Right cardiac atrium (tissue), 5 donors: ENCODE results near the gene CCDC167. TPM values are rescaled to one million over a fixed set of nuclear protein-coding genes. Genes with fewer than 3 reads are reported as not detected.
A peak's percentile ranks its signal among the peaks of the same experiment; 100 is the strongest.

Experiments used
- ATAC-seq, 2 donors: fragments of 200-7000 bp; cut with Tn5 transposase; one replicate each; pipeline versions ENCODE4 v1.8.0 to v1.9.1; 2020; ENCODE audit warnings: moderate library complexity in 2 of 2, mild to moderate bottlenecking in 1 of 2
- DNase-seq, 3 donors: peaks; one replicate each; pipeline ENCODE4 v3.0.0-alpha.2; 2020
- H3K27ac ChIP-seq: one replicate; pipeline ENCODE4 v1.5.1; 2013; ENCODE audit warnings: mild to moderate bottlenecking, low read length, control low read depth, moderate library complexity
- H3K27me3 ChIP-seq: one replicate; pipeline ENCODE4 v1.6.1; 2013; ENCODE audit not compliant: control insufficient read depth, insufficient read depth
- H3K4me1 ChIP-seq: one replicate; pipeline ENCODE4 v1.6.1; 2013; ENCODE audit warnings: low read length; ENCODE audit not compliant: control insufficient read depth, insufficient read depth
- H3K4me3 ChIP-seq: one replicate; pipeline ENCODE4 v1.5.1; 2013; ENCODE audit warnings: low read length, control low read depth
- H3K9me3 ChIP-seq: one replicate; pipeline ENCODE4 v1.6.1; 2013; ENCODE audit warnings: low read length; ENCODE audit not compliant: control insufficient read depth
- WGBS: extraction: QIAGEN DNeasy Blood & Tissue Kit; methylation state at CpG from one replicate; pipeline ENCODE4 v1.1.7; 2013; 5-methylcytosine and 5-hydroxymethylcytosine counted together
- intact Hi-C, 4 donors: fragments of 100-400 bp; cut with DNase I; formaldehyde crosslinking; loops; one replicate each; pipeline versions ENCODE4 v1.11.0 to v1.14.0; 2022 to 2023
- polyA plus RNA-seq: library from polyadenylated mRNA; stranded (reverse); fragments of 200-250 nt; gene quantifications from one replicate; pipeline ENCODE4 v1.2.3, GENCODE V29; 2013
- total RNA-seq, 4 donors: library from RNA; stranded (reverse); fragmentation: NEBNext Ultra II Directional; extraction: Animal tissue kit (Norgen Biotek cat#: 25700); gene quantifications; one replicate each; pipeline ENCODE4 v1.2.1, GENCODE V29; 2021
- donor health status: healthy with polysubstance abuse.
- donor health status: DM: no; HTN: yes; CAD: no.
- donor health status: DM: no; HTN: no; CAD: no.
- donor health status: DM: no; HTN: yes; CAD: no; lungs with severe emphysema.
- donor health status: DM: yes; HTN: yes; CAD: no.

Gene CCDC167
- total and polyA plus RNA-seq, 5 donors = 18.8 to 63.8 (median 21.2) TPM

DNA sequence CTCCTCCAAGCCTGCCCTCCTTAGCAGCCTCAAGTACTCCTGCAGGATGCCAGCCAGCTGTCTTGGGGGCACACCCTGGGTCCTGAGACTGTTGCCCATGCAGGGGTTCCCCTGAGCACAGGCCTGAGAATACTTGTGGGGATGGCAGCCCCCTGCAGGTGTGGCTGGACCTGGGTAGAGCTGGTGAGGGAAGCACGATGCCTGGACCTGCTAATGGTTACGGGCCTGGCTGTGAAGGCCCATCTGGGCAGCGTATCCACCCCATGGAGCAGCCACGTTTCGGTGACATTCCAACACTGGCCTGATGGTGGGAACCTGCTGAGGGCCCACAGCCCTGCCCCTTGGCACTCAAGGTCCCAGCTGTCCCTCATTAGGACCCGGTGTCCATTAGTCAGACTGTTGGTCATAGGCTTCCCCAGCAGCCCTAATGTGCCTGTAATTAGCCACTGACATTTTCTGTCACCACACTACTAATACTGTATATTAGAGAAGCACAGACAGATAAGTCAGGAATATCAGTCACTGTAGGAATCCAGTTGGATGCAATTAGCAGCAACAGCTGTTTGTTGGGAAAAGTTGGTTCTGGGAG is 20.3 kb downstream of the CCDC167 start:
- Histone ChIP-seq H3K4me3 (no peak overlapping the region), H3K27me3 (no peaks in the 10 kb centered on the region), H3K9me3 (no peaks in the 10 kb centered on the region), H3K4me1 (peaks cover 8% of the 10 kb centered on the region), H3K27ac (no peak overlapping the region)
- intact Hi-C loops = no loop called here
- ATAC-seq = no peak
- no peak for DNase-seq
- WGBS = 77% methylated on average over 6 of the region's 6 CpGs

DNA sequence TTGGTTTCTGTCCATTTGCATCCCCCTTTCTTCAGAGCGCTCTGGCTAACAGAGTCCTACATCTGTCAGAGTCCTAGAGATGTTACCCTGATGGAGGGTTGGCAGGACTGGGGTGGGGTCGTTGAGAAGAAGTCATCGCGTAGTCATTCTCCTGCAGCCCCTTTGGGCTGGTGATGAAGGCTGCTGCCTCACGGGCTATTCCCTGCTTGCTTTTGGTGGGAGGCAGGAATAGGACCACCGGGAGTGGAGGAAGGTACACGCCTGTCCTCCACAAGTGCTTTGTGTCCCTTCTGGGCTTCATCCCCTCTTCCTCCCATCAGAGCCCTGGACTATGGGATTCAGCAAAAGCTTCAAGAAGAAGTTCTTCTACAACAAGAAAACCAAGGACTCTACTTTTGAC is 20.9 kb downstream of the CCDC167 start:
- no peak overlapping the region for H3K27ac ChIP-seq
- H3K27me3 ChIP-seq = no peaks in the 10 kb centered on the region
- WGBS = 93% methylated on average over 7 of the region's 7 CpGs
- H3K4me1 ChIP-seq = peaks cover 8% of the 10 kb centered on the region
- intact Hi-C loops = no loop called here
- no peak for ATAC-seq
- H3K4me3 ChIP-seq = no peak overlapping the region
- H3K9me3 ChIP-seq = no peaks in the 10 kb centered on the region
- no peak for DNase-seq

DNA sequence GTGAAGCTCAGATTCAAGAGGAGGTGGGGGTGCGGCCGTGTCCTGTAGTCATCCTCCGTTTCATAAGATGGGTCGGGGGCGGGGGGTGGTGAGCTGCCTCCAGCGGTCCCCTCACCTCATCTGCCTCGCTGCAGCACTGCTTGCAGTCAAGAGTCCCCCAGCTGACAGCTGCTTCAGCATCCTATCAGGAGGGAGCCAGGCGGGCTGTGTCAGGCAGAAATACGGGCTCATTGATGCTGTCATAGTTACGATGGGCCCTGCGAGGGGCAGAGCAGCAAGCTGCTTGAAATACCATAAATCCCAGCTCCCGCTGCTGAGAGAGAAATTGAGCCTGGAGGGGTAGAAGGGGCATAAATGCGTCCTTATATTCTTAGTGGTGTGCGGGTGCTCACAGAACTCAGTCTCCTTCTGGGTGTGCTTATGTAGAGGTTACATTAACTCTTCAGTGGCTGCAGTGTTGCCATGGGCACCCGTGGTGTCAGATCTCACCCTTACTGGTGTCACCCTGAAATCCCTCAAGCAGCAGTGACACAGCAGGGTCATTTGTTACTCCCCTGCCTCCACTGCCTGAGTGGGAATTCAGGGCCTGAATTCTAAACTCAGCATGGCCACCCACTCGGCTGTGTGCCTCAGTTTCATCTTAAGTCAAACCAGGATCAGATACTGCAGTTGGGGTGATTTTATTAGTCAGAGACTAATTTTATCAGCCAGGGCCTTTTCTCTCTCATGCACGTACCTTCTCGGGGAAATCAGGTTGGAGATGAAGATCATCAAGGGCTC is 21.8 kb downstream of the CCDC167 start:
- WGBS = 87% methylated on average over 18 of the region's 18 CpGs
- ATAC-seq (no peak), DNase-seq (no peak)
- H3K27ac ChIP-seq = no peak overlapping the region
- intact Hi-C loops = no loop called here
- H3K9me3 ChIP-seq = no peaks in the 10 kb centered on the region
- no peak overlapping the region for H3K4me3 ChIP-seq
- H3K27me3 ChIP-seq = no peaks in the 10 kb centered on the region
- peaks cover 8% of the 10 kb centered on the region for H3K4me1 ChIP-seq

DNA sequence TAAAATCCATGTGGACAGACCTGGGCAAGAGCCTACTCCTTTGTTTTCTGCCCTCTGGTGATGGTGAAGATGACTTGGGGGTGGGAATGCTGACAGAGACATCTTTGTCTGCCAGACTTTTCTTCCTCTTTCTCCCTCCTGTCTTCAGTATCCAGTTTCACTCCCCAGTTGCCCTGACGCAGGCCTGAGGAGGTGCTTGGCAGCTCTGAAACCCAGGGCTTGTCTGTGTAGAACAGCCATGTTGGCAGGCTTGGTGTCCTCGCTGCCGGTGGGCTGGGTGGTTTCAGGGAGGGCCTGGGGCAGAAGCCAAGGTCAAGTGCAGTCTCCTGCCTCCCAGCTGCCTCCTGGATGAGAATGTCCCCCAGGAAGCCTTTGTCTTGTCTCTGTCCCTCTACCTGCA is 22.5 kb downstream of the CCDC167 start:
- DNase-seq (no peak), ATAC-seq (no peak)
- peaks cover 8% of the 10 kb centered on the region for H3K4me1 ChIP-seq
- no peaks in the 10 kb centered on the region for H3K9me3 ChIP-seq
- 67% methylated on average over 3 of the region's 3 CpGs for WGBS
- no peaks in the 10 kb centered on the region for H3K27me3 ChIP-seq
- H3K27ac ChIP-seq = no peak overlapping the region
- no peak overlapping the region for H3K4me3 ChIP-seq
- intact Hi-C loops = no loop called here

DNA sequence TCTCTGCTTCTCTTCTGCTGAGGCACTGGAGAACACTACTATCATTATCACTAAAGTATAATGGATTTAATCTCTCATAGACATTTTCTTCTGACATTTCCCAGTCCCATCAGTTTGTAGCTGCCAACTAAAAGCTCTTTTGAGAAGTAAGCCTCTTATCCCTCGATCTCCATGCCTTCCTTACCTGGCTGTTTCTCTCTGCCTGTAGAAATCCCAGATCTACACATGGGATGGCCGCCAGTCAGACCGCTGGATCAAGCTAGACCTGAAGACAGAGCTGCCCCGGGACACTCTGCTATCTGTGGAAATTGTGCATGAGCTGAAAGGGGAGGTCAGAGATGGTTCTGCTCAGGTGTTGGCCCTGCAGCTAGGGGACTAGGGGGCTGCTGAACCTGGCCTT is 25.4 kb downstream of the CCDC167 start:
- H3K27me3 ChIP-seq = no peaks in the 10 kb centered on the region
- DNase-seq (no peak), ATAC-seq (no peak)
- intact Hi-C loops = no loop called here
- peak overlapping the region; percentile 44 for H3K27ac ChIP-seq
- H3K4me1 ChIP-seq = no peaks in the 10 kb centered on the region
- 85% methylated on average over 4 of the region's 4 CpGs for WGBS
- no peak overlapping the region for H3K4me3 ChIP-seq
- no peaks in the 10 kb centered on the region for H3K9me3 ChIP-seq

DNA sequence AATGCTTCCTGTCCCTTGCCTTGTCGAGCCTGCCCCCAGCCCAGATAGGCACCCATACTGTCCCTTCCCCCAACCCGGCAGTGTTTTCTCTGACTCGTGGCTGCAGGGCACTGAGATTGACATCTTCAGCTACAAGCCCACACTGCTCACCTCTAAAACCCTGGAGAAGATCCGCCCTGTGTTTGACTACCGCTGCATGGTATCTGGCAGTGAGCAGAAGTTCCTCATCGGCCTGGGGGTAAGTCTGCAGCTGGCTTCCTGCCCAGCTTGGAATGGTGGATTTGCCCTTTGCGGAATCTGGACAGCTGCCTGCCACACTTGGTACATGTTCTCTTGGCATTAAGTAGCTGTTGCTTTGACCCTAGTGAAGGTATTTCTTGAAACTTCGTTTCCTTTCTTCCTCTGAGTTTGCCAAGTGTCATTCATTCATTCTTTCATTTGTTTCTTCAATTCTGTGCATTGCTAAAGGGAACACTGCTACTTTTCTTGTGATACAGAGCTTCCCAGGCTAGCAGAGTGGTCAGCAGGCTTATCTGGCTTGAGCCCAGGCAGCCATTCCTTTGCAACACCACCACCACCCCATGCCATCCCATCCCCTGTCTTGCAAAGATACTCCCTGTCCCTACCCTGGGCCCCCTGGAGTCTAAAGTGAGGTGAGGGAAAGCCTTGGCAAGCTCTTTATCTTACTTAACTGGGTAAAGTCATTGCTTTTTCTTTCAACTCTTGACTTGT is 26.2 kb downstream of the CCDC167 start:
- Histone ChIP-seq H3K4me1 (no peaks in the 10 kb centered on the region), H3K27me3 (no peaks in the 10 kb centered on the region), H3K27ac (peak overlapping the region; percentile 83), H3K4me3 (no peak overlapping the region), H3K9me3 (no peaks in the 10 kb centered on the region)
- intact Hi-C loops = no loop called here
- WGBS = 49% methylated on average over 8 of the region's 8 CpGs
- ATAC-seq (peak; percentile 76 to 81), DNase-seq (peak; percentile 69 to 85 (median 83))

DNA sequence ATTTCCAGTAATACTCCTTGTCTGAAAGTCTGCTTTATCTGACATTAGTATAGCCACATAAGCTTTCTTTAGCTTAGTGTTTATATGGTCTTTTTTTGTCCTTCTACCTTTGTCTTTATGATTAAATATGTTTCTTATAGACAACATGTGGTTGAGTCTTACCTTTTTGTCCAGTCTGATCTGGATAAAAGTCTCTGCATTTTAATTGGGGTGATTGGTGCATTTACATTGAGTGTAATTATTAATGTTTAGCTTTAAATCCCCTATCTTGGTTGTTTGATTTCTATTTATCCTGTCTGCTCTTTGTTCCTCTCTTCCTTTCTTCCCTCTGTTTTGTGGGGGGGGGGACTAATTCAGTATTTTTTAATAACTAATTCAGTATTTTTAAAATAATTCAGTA is 32.0 kb downstream of the CCDC167 start:
- Histone ChIP-seq H3K27me3 (no peaks in the 10 kb centered on the region), H3K27ac (no peak overlapping the region), H3K4me3 (no peak overlapping the region), H3K4me1 (no peaks in the 10 kb centered on the region), H3K9me3 (no peaks in the 10 kb centered on the region)
- no peak for DNase-seq
- intact Hi-C loops = no loop called here
- ATAC-seq = no peak

DNA sequence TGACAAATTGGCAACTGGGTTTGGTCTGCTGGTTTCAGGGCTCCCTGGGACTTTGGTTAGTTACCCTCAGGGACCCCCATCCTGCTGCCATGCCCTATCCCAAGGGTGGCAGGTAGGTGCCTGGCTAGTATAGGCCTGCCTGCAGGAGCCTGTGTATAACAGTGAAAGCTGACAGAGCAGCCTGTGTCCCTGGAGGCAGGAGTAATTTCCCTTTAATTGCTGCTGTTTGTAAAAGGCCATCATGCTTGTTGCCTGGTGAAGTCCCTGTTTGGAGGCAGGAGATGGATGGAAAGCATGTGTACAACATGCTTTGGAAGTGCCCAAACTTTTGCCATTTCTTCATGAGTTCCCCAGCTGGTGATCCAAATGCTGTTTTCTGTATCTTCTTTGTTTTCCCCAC is 36.6 kb downstream of the CCDC167 start:
- DNase-seq = no peak
- Histone ChIP-seq H3K9me3 (no peaks in the 10 kb centered on the region), H3K27ac (no peak overlapping the region), H3K4me3 (no peak overlapping the region), H3K4me1 (no peaks in the 10 kb centered on the region), H3K27me3 (no peaks in the 10 kb centered on the region)
- ATAC-seq = no peak
- intact Hi-C loops = no loop called here

DNA sequence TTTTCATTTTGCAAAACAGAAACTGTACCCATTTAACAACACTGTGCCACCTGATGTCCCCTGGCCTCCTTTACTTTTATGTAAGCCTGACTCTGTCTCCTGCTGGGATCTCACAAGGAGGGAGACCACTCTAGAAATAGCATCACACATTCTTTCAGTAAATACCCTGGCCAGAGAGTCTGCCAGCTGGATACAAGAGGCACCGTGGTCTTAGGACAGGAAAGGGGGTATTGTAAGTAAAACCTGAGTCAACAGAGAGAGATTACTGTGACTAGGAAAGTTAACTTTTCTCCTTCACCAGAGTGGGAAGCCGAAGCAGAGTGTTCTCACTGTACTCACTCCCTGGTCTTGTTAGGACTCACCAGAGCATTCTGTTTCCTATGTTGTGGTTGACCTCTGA is 38.9 kb downstream of the CCDC167 start:
- 63% methylated on average over 2 of the region's 2 CpGs for WGBS
- Histone ChIP-seq H3K27me3 (no peaks in the 10 kb centered on the region), H3K27ac (no peak overlapping the region), H3K4me1 (no peaks in the 10 kb centered on the region), H3K9me3 (no peaks in the 10 kb centered on the region), H3K4me3 (no peak overlapping the region)
- intact Hi-C loops = no loop called here
- ATAC-seq (no peak), DNase-seq (no peak)

DNA sequence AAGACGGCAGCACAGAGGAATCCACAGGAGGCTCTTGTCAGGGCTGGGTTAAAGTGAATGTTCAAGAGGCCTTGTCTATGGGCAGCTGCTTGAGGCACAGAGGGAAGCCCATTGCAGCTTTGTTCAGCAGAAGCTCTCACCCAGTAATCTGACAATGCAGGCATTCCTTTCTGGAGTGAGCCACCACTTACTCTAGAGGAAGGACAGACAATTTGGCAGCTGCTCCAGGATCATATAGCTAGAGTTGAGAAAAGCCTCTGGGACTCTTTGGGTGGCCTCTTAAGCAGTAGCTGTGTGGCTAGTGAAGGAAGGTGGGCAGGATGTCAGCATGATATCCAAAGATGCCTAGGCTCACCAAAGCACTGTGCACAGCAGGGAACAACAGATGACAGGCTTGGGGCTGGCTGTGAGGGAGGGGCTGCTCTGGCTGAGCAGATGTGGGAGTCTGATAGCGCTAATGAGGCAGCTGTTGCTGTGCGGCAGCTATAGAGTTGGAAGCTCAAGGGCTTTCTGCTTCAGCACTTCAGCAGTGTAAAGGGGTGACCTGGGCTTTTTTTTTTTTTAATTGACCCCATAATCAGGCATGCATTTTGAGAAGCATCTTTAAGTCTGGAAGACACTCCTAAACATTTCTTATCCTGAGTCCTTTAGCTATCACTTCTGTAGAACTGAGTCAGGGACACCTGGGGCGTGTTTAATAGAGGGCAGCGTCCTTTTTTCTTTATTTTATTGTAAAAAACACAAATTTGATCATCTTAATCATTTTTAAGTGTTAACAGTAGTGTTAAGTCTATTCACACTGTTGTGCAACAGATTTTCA is 39.5 kb downstream of the CCDC167 start:
- Histone ChIP-seq H3K27me3 (no peaks in the 10 kb centered on the region), H3K9me3 (no peaks in the 10 kb centered on the region), H3K27ac (no peak overlapping the region), H3K4me3 (no peak overlapping the region), H3K4me1 (no peaks in the 10 kb centered on the region)
- ATAC-seq (no peak), DNase-seq (no peak)
- intact Hi-C loops = no loop called here
- WGBS = 79% methylated on average over 5 of the region's 5 CpGs
